GM18502 (cell line): ENCODE measurements around the gene ATP6V0B.

Experiments used
- ATAC-seq: cut with Tn5 transposase; IDR thresholded peaks from one replicate; pipeline ENCODE4 v1.9.1; 2021; ENCODE audit warnings: mild to moderate bottlenecking; ENCODE audit not compliant: unreplicated experiment, poor library complexity

ATP6V0B gene

DNA sequence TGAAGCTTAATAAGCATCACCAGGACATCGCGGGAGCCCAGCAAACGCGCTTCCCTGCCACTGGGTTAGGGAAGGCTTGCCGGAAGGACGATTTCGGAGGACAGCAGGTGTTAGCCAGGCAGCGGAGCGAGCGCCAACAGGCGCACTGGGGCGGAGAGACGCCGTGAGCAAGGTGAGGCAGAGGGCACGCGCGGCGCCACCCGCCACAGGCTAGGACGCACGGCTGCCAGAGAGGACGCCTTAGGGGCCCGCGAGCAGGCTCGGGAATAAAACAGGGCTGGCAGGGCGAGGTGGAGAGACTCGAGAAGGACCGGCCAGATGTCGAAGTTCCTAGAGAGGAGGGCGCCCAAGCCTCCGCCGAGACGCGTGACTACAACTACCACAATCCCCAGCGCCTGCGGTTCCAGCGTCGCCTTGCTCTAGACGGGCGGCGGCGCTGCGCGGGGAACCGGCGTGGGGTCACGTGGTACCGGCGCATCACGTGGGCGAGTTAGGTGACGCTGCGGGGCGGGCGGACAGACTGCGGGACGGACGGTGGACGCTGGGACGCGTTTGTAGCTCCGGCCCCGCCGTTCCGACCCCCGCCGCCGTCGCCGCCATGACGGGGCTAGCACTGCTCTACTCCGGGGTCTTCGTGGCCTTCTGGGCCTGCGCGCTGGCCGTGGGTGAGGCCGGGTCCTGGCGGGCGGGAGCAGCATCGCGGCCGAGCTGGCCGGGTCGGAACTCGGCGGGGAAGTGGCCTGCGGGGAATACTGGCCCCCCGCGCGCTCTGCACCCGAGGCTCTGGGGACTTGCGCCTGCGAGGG lies at the start of gene ATP6V0B:
ATP6V0B (plus strand) TSS at position 518 of the 806 bp plus-strand sequence; CDS start at position 599, 81 bp downstream.
- peak; percentile 64 for ATAC-seq

DNA sequence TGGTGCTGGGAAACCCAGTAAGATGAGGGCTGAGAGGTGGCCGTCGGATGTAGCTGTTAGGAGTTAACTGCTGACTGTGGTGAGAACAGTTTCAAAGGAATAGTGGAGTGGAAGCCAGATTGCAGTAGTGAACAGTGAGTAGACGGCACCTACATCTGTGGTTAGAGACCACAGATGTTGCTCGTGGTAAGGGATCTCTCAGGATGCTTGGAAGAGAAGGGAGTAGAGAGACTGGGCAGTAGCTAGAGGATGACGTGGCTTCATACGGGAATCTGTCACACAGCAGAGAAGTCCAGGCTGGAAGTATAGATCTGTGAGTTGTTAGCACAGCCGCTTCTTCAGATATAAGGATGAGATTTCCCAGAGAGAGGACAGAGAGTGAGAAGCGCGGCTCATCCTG lies 48.9 kb upstream of the ATP6V0B start:
- no peak for ATAC-seq

DNA sequence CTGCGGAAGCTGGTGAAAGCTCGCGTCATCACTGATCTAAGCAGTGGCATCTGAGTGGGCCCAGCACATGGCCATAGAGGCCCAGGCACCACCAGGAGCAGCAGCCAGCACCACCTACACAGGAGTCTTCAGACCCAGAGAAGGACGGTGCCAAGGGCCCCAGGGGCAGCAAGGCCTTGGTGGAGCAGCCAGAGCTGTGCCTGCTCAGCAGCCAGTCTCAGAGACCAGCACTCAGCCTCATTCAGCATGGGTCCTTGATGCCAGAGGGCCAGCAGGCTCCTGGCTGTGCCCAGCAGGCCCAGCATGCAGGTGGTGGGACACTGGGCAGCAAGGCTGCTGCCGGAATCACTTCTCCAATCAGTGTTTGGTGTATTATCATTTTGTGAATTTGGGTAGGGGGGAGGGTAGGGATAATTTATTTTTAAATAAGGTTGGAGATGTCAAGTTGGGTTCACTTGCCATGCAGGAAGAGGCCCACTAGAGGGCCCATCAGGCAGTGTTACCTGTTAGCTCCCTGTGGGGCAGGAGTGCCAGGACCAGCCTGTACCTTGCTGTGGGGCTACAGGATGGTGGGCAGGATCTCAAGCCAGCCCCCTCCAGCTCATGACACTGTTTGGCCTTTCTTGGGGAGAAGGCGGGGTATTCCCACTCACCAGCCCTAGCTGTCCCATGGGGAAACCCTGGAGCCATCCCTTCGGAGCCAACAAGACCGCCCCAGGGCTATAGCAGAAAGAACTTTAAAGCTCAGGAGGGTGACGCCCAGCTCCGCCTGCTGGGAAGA lies 44.4 kb upstream of the ATP6V0B start:
- ATAC-seq: no peak

DNA sequence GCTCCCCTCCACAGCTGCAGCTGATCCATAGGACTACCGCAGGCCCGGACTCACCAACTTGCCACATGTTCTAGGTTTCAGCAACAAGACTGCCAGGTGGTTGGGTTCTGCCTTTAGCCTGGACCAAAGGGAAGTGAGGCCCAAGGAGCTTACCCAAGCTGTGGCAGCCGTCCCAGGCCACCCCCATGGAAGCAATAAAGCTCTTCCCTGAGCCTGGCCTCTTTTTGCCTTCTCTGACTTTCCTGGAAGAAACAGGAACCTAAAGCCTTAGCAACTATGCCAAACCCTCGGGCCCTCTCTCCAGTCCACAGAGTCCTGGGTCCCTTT lies 43.8 kb upstream of the ATP6V0B start:
- ATAC-seq: no peak

DNA sequence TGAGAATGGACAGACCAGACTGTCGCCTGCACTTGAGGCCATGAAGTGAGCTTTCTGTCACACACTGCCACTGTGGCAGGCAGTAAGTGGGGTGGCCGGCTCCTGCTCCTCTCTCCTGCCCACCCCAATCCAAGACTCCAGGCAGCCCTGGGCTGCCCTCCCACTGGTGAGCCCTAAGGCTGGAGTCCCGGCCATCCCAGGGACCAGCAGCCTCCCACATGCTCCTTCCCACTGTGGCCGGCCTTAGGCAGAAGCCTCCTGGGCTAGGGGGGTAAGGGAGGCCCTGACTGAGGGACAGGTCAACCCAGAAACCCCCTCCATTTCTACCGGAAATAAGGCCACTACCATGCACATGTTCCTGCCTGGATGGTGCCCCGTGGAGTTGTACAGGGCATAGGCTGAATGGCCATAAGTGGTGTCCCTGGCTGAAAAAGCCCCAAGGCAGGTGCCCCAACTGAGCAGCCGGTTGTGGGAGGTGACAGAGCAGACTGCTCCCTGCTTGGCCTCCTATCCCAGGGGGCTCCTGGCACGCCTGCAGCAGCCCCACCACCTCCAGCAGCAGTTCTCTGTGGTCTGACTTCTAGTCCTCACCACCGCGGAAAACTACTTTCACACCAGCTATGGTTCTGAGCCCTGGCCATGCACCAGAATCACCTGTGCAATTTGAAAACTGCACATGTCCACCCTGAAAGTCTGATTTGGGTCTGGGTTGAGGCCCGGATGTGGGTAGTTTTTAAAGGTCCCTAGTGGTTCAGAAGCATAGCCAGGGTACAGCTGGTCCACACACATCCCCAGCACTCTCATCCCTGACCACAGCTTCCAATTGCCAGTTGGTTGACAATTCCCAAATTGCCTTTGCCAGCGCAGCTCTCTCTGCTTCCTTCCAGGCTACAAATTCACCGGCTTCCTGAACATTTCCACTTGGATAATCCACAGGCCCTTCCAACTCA lies 42.8 kb upstream of the ATP6V0B start:
- ATAC-seq: no peak

DNA sequence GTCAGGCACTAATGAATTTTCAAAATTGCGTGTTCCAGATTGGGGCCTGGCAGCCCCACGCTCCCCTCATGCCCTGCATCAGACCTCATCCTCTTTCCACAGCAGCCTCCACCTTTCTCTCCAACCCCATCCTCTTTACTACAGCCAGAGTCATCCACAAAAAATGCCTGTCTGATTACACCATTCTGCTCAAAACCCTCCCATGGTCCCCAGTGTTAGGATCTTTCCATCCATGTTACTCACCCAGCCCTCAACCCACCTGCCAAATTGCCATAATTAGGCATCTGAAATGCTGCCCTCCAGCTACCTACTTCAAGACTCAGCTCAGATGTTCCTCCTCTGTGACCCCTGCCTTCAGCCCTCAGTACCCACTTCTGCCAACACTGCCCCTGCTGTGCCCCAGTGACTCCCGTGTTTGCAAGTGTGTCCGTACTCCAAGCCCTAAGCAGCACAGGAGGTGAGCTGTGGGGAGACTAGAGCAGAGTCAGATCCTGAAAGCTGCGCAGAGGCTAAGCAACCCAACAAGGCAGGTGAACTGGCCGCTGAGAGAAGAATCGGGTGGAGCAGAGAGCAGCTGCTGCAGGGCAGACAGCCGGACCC lies 41.9 kb upstream of the ATP6V0B start:
- ATAC-seq: no peak

DNA sequence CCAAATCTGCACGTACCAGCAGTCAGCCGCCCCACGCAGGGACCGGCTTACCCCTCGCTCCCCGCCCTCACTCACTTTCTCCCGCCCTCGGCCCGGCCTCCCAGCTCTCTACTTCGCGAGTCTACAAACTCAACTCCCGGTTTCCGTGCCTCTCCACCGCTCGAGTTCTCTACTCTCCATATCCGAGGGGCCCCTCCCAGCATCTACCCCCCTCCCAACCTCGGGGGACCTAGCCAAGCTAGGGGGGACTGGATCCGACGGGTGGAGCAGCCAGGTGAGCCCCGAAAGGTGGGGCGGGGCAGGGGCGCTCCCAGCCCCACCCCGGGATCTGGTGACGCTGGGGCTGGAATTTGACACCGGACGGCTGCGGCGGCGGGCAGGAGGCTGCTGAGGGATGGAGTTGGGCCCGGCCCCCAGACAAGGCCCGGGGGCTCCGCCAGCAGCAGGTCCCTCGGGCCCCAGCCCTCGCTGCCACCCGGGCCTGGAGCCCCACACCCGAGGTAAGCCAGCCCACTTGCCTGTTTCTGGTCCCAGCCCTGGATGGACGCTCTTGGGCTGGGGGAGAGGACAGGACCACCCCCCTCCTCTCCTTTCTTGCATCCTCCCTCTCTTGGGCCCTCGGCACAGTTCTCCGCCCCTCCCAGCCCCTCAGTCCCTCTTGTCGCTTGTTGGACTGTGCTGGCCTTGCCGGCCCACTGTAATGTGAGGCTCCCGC lies 41.2 kb upstream of the ATP6V0B start, which contains the start of gene ARTN:
ARTN (plus strand) TSS at position 416 of the 715 bp plus-strand sequence. CDS start 1,856 bp downstream, outside the sequence.
- no peak for ATAC-seq

DNA sequence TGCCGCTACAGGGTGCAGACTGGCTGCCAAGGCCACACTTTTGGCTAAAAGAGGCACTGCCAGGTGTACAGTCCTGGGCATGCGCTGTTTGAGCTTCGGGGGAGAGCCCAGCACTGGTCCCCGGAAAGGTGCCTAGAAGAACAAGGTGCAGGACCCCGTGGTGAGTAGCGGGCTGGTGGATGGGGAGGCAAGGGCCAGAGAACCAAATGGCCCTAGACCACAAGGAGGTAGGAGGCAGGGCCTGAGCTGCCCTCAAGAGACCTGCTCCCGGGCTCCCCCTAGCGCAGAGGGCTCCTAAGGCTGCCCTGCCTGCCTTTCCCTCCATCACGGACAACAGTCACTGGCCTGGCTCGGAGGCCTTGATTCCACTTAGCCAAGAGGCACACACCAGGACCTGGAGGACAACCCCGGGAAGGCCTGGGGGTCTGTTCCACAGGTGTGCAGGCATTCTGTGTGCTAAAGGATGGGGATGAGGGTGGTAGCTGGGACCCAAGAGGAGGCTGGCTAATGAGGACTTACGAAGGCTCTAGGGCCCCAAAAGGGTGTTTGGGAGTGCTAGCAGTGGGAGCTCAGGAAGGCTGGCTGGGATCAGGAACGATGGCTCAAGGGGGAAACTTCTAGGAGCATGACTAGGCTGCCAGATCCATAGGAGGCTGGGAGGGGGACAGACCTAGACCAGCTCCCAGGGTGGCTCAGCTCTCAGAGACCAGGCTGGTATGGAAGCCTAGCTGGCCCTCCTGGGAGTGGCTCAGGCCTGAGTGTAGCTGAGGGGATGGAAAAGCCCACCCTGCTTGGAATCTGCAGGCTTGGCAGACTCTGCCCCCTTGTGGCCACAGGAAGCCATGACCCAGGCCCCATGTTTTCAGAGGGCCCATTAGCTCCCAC lies 40.4 kb upstream of the ATP6V0B start:
- no peak for ATAC-seq

DNA sequence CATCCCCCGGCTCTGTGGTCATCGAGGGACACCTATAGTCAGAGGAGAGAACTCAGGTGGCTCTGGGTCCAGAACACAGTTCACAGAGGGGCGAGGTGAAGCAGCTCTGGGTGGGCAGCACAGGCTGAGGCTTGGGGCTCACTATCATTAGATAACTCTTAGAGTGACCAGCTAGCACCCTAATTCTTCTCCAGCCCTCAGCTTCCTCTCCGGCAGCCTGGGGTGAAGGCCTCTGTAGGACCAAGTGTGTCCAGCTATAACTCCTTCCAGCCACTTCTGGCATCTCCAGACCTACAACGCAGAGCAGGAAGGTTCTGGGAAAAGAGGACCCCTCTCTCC lies 39.8 kb upstream of the ATP6V0B start:
- no peak for ATAC-seq

DNA sequence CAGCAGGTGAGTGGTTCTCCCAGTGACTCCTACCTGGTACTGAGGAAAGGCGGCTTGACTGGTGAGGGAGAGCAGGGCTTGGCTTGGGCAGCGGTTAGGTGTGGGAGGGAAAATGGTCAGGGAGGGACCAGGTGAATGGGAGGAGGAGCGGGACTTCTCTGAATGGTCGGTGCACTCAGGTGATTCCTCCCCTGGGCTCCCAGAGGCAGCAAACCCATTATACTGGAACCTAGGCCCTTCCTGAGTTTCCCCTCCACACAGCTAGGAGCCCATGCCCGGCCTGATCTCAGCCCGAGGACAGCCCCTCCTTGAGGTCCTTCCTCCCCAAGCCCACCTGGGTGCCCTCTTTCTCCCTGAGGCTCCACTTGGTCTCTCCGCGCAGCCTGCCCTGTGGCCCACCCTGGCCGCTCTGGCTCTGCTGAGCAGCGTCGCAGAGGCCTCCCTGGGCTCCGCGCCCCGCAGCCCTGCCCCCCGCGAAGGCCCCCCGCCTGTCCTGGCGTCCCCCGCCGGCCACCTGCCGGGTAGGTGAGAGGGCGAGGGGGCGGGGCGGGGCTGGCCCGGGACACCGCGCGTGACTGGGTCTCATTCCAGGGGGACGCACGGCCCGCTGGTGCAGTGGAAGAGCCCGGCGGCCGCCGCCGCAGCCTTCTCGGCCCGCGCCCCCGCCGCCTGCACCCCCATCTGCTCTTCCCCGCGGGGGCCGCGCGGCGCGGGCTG lies 38.9 kb upstream of the ATP6V0B start:
- ATAC-seq: no peak

DNA sequence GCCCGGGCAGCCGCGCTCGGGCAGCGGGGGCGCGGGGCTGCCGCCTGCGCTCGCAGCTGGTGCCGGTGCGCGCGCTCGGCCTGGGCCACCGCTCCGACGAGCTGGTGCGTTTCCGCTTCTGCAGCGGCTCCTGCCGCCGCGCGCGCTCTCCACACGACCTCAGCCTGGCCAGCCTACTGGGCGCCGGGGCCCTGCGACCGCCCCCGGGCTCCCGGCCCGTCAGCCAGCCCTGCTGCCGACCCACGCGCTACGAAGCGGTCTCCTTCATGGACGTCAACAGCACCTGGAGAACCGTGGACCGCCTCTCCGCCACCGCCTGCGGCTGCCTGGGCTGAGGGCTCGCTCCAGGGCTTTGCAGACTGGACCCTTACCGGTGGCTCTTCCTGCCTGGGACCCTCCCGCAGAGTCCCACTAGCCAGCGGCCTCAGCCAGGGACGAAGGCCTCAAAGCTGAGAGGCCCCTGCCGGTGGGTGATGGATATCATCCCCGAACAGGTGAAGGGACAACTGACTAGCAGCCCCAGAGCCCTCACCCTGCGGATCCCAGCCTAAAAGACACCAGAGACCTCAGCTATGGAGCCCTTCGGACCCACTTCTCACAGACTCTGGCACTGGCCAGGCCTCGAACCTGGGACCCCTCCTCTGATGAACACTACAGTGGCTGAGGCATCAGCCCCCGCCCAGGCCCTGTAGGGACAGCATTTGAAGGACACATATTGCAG lies 38.2 kb upstream of the ATP6V0B start:
- no peak for ATAC-seq

DNA sequence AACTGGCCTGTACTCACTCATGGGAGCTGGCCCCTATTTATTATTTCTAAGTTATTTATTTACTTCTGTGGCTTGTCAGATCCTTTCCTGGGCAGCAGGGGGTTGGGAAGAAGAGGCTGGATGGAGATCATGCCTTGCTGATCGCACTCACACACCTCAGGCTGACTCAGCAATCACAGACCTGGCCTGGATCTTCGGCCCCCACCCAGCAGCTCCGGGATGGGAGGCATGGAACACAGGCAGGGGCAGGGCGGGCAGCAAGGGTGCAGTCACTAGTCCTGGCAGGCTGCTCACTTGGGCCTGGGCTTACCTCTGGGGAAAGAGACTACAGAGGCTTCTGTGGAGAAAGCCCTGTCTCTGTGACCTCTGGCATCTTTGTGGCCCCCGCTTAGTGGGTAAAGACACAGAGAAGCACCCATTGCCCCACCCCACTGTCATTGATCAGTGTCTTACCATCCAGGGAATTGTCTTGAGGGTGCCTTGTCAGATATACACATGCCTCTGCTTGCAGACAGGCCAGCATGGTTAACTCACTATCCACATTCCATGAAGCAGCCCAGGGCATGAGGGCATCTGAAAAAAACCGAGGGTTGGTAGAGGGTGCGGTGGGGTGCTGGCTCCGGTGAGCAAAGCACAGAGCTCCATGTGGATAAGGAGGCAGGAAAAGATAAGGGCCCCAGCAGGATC lies 37.4 kb upstream of the ATP6V0B start:
- ATAC-seq: no peak

DNA sequence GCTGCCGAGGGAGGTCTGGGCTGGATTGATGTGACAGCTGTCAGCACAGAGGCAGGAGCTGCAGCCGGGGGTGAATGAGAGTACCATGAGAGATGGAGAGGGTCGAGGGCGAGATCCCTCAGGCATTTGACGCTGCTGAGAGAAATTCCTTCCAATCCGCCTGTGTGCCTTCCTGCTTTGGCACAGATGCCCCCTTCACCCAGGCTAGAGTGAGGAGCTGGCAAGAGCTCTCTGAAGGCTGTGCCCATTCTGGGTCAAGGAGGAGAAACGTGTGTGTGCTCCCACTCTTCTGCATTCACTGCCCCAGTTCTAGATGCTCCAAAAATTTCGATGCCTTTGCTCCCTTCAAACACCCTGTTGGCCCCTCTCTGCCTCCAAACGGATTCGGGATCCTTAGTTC lies 36.4 kb upstream of the ATP6V0B start:
- no peak for ATAC-seq

DNA sequence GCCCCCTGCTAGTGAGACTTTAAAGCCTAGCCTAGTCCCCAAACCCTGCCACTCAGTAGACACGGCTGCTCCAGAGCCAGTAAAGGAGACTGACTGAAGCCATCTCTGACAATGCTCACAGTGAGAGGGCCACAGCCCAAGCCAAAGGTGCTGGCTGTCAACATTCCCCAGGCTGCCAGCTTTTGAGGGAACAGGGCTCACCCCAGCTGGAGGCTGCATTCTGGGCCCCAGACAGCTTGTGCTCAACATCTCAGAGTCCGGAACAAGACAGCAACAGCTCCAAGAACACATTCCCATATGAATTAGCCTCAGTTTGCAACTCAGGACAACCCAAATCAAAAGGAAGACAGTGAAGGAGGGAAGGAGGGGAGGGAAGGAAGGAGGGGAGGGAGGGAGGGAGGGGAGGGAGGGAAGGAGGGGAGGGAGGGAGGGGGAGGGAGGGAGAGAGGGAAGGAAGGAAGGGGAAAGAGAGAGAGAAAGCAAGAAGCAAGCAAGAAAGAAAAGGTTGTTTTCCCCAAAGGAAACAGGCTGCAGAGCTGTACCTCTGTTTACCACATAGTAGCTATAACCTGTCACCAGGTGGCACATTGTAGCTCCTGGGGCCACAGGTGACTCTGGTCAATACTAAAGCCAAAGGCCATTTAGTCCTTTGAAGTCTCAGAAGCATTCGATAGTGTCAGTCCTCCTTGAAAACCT lies 35.7 kb upstream of the ATP6V0B start:
- no peak for ATAC-seq

DNA sequence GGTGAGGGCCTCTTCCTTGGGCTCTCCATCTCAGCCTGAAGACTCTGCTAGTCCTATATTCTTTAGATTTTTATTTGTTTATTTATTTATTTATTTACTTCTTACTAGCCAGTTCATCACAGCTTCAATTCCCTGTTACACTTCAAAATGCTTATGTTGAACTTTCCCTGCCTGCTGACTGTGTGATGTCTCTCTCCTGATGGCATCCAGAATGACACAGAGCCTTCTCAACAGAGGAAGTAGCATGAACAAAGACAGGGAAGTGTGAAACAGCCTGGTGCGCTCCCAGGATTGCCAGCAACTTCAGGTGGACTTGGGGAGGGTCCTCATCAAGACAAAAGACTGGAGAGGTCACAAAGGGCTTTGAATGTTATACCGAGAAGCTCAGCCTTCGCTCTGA lies 32.3 kb upstream of the ATP6V0B start:
- ATAC-seq: no peak

DNA sequence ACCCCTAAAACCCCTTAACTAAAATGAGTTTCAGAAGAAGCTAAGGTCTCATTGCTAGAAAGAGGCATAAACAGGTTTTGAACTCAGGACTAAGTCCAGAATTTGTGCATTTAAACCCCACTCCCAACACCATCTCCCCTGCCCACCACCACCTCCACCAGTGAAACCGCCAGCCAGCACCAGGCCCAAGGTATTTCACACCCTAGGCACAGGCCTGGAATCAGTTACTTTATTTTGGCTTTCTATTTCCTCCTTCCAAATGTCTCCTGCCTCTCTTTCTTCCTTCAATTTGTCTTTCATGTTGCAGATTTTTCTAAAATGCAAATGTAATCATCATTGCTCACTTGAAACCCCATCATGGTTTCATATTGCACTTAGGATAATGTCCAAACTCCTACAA lies 29.9 kb upstream of the ATP6V0B start:
- ATAC-seq: no peak
